Astrocyte (in vitro differentiated cells and primary cell): ENCODE data around the gene HSFX2. TPM values are rescaled to one million over a fixed set of nuclear protein-coding genes. Genes with fewer than 3 reads are reported as not detected.

Experiments
- DNase-seq: peaks from one replicate; pipeline ENCODE4 v3.0.0-alpha.2; 2010; ENCODE audit warnings: low read depth
- FAIRE-seq: peaks from 2 replicates; lab custom pipeline; 2011; peaks lifted over from hg19 to GRCh38; lab: Jason Lieb, UNC
- H2AFZ ChIP-seq: 2 replicates; pipeline ENCODE4 v1.6.0; 2012; ENCODE audit warnings: low read depth, low read length, inconsistent platforms
- H3K27ac ChIP-seq: 2 replicates; pipeline ENCODE4 v1.5.1; 2011; ENCODE audit warnings: low read depth, low read length, inconsistent platforms
- H3K27me3 ChIP-seq: 2 replicates; pipeline ENCODE4 v1.6.0; 2011; ENCODE audit warnings: low read length, inconsistent platforms; ENCODE audit not compliant: insufficient read depth
- H3K36me3 ChIP-seq: 2 replicates; pipeline ENCODE4 v1.5.1; 2011; ENCODE audit warnings: low read length, inconsistent platforms; ENCODE audit not compliant: insufficient read depth
- H3K4me1 ChIP-seq: 2 replicates; pipeline ENCODE4 v1.5.1; 2011; ENCODE audit warnings: low read length, inconsistent platforms; ENCODE audit not compliant: insufficient read depth
- H3K4me2 ChIP-seq: 2 replicates; pipeline ENCODE4 v1.6.0; 2012; ENCODE audit warnings: low read length, inconsistent platforms
- H3K4me3 ChIP-seq: 2 replicates; pipeline ENCODE4 v1.5.1; 2011; ENCODE audit warnings: low read depth, mild to moderate bottlenecking, low read length, inconsistent platforms; ENCODE audit not compliant: insufficient read depth
- H3K79me2 ChIP-seq: 2 replicates; pipeline ENCODE4 v1.6.0; 2012; ENCODE audit warnings: mild to moderate bottlenecking, low read length, inconsistent platforms; ENCODE audit not compliant: insufficient read depth
- H3K9ac ChIP-seq: 2 replicates; pipeline ENCODE4 v1.6.0; 2012; ENCODE audit warnings: mild to moderate bottlenecking, low read length, inconsistent platforms
- H3K9me3 ChIP-seq: 2 replicates; pipeline ENCODE4 v1.5.1; 2012; ENCODE audit warnings: low read depth, mild to moderate bottlenecking, low read length, inconsistent platforms; ENCODE audit not compliant: insufficient read depth
- H4K20me1 ChIP-seq: 2 replicates; pipeline ENCODE4 v1.6.0; 2012; ENCODE audit warnings: low read length, inconsistent platforms; ENCODE audit not compliant: insufficient read depth
- H3K27ac Mint-ChIP-seq: one replicate; pipeline ENCODE4 v1.8.0; 2021; ENCODE audit warnings: mild to moderate bottlenecking, mixed read lengths; ENCODE audit not compliant: unreplicated experiment
- H3K27me3 Mint-ChIP-seq: one replicate; pipeline ENCODE4 v1.8.0; 2021; ENCODE audit warnings: low read depth, mixed read lengths; ENCODE audit not compliant: unreplicated experiment
- H3K36me3 Mint-ChIP-seq: one replicate; pipeline ENCODE4 v1.8.0; 2021; ENCODE audit warnings: low read depth, mixed read lengths; ENCODE audit not compliant: unreplicated experiment
- H3K4me1 Mint-ChIP-seq: one replicate; pipeline ENCODE4 v1.8.0; 2021; ENCODE audit warnings: low read depth, mixed read lengths; ENCODE audit not compliant: unreplicated experiment
- H3K4me3 Mint-ChIP-seq: one replicate; pipeline ENCODE4 v1.8.0; 2021; ENCODE audit warnings: mild to moderate bottlenecking, moderate library complexity, mixed read lengths; ENCODE audit not compliant: unreplicated experiment
- H3K9me3 Mint-ChIP-seq: one replicate; pipeline ENCODE4 v1.8.0; 2021; ENCODE audit warnings: mild to moderate bottlenecking, mixed read lengths; ENCODE audit not compliant: unreplicated experiment
- CTCF ChIP-seq: IDR thresholded peaks from 2 replicates; pipeline ENCODE4 v1.5.1; 2011; ENCODE audit warnings: low read depth, mild to moderate bottlenecking, inconsistent platforms, low read length, moderate library complexity; ENCODE audit not compliant: insufficient read depth
- EZH2 ChIP-seq: IDR thresholded peaks from 2 replicates; pipeline ENCODE4 v1.6.1; 2012; ENCODE audit warnings: mild to moderate bottlenecking, low read length, inconsistent platforms; ENCODE audit not compliant: insufficient read depth
- total RNA-seq: library from RNA; stranded (reverse); gene quantifications from 2 replicates; pipeline ENCODE4 v1.2.1, GENCODE V29; 2021

Gene HSFX2
- total RNA-seq, 1 donor from 2014 or later: not detected

GRCh38 chrX:149569770-149570169 lies 25.3 kb downstream of the HSFX2 start:
- no peak for DNase-seq
- FAIRE-seq: peak; percentile 94
- H3K9me3 ChIP-seq: no peaks in the 10 kb centered on the region
- H4K20me1 ChIP-seq: no peaks in the 10 kb centered on the region
- no peak for TF ChIP-seq CTCF
- no peak for TF ChIP-seq EZH2
- Mint-ChIP-seq H3K36me3 (no peaks in the 10 kb centered on the region), H3K4me3 (no peak overlapping the region), H3K4me1 (peaks cover 10% of the 10 kb centered on the region), H3K27ac (no peak overlapping the region), H3K27me3 (no peaks in the 10 kb centered on the region), H3K9me3 (no peaks in the 10 kb centered on the region)
- no peak overlapping the region for H3K9ac ChIP-seq
- H3K36me3 ChIP-seq: no peaks in the 10 kb centered on the region
- no peaks in the 10 kb centered on the region for H3K79me2 ChIP-seq
- H3K4me2 ChIP-seq: no peak overlapping the region
- H3K27me3 ChIP-seq: no peaks in the 10 kb centered on the region
- no peaks in the 10 kb centered on the region for H3K4me1 ChIP-seq
- H2AFZ ChIP-seq: no peak overlapping the region
- H3K4me3 ChIP-seq: no peak overlapping the region
- H3K27ac ChIP-seq: no peak overlapping the region

GRCh38 chrX:149568701-149569296 lies 26.3 kb downstream of the HSFX2 start:
- Mint-ChIP-seq H3K27ac (no peak overlapping the region), H3K27me3 (no peaks in the 10 kb centered on the region), H3K36me3 (no peaks in the 10 kb centered on the region), H3K4me3 (no peak overlapping the region), H3K4me1 (peaks cover 10% of the 10 kb centered on the region), H3K9me3 (no peaks in the 10 kb centered on the region)
- TF ChIP-seq EZH2 (no peak), CTCF (no peak)
- H3K36me3 ChIP-seq: no peaks in the 10 kb centered on the region
- H3K4me1 ChIP-seq: no peaks in the 10 kb centered on the region
- H3K4me2 ChIP-seq: no peak overlapping the region
- FAIRE-seq (peak; percentile 71), DNase-seq (no peak)
- no peaks in the 10 kb centered on the region for H3K27me3 ChIP-seq
- no peak overlapping the region for H3K27ac ChIP-seq
- H2AFZ ChIP-seq: no peak overlapping the region
- H3K9me3 ChIP-seq: no peaks in the 10 kb centered on the region
- no peak overlapping the region for H3K4me3 ChIP-seq
- no peaks in the 10 kb centered on the region for H3K79me2 ChIP-seq
- H4K20me1 ChIP-seq: no peaks in the 10 kb centered on the region
- no peak overlapping the region for H3K9ac ChIP-seq

- H3K4me1 Mint-ChIP-seq: peaks cover 7% of the 10 kb centered on the region
- Histone ChIP-seq H3K27me3 (no peaks in the 10 kb centered on the region), H3K4me2 (no peak overlapping the region), H4K20me1 (no peaks in the 10 kb centered on the region), H2AFZ (no peak overlapping the region), H3K4me3 (no peak overlapping the region), H3K9me3 (no peaks in the 10 kb centered on the region), H3K9ac (no peak overlapping the region), H3K36me3 (no peaks in the 10 kb centered on the region), H3K4me1 (no peaks in the 10 kb centered on the region), H3K27ac (no peak overlapping the region), H3K79me2 (no peaks in the 10 kb centered on the region)
- no peaks in the 10 kb centered on the region for H3K9me3 Mint-ChIP-seq
- no peaks in the 10 kb centered on the region for H3K27me3 Mint-ChIP-seq
- no peak overlapping the region for H3K4me3 Mint-ChIP-seq
- no peaks in the 10 kb centered on the region for H3K36me3 Mint-ChIP-seq
- FAIRE-seq (no peak), DNase-seq (no peak)
- H3K27ac Mint-ChIP-seq: no peak overlapping the region
- TF ChIP-seq EZH2 (no peak), CTCF (no peak)
These were observed 27.3 kb downstream of the HSFX2 start for GRCh38 chrX:149567621-149568417.
